HG02943 (cell line): Measurements from ENCODE around the gene SOD3.

Source experiments
- ATAC-seq: cut with Tn5 transposase; IDR thresholded peaks from one replicate; pipeline ENCODE4 v1.9.1; 2021; ENCODE audit warnings: mild to moderate bottlenecking, low read depth, moderate library complexity; ENCODE audit not compliant: unreplicated experiment

SOD3 gene

GRCh38 chr4:24774452-24774851 lies 20.9 kb upstream of the SOD3 start:
- no peak for ATAC-seq

- no peak for ATAC-seq
These were observed 20.3 kb upstream of the SOD3 start for GRCh38 chr4:24775032-24775605.

- no peak for ATAC-seq
These were observed 19.6 kb upstream of the SOD3 start for GRCh38 chr4:24775750-24776149.

GRCh38 chr4:24777536-24778463 lies 17.6 kb upstream of the SOD3 start:
- ATAC-seq: no peak

GRCh38 chr4:24778464-24779225 lies 16.7 kb upstream of the SOD3 start:
- ATAC-seq: no peak

GRCh38 chr4:24780936-24781495 lies 14.4 kb upstream of the SOD3 start:
- no peak for ATAC-seq

GRCh38 chr4:24781999-24782745 lies 13.2 kb upstream of the SOD3 start:
- ATAC-seq: no peak

GRCh38 chr4:24783506-24783905 lies 11.9 kb upstream of the SOD3 start:
- no peak for ATAC-seq

- no peak for ATAC-seq
These were observed 4.3 kb upstream of the SOD3 start for GRCh38 chr4:24791043-24791442.

GRCh38 chr4:24792552-24792951 lies 2.8 kb upstream of the SOD3 start:
- ATAC-seq: no peak

GRCh38 chr4:24793219-24794005 lies 2.0 kb upstream of the SOD3 start:
- ATAC-seq: no peak

- no peak for ATAC-seq
These were observed 1.3 kb upstream of the SOD3 start for GRCh38 chr4:24794051-24794450.

- ATAC-seq: no peak
These were observed 893 bp upstream of the SOD3 start for GRCh38 chr4:24794480-24794879.

GRCh38 chr4:24795666-24796381 lies 451 bp downstream of the SOD3 start:
- no peak for ATAC-seq

GRCh38 chr4:24796620-24797019 lies 1.2 kb downstream of the SOD3 start:
- no peak for ATAC-seq

- ATAC-seq: no peak
These were observed 2.8 kb downstream of the SOD3 start for GRCh38 chr4:24798036-24798610.

- ATAC-seq: no peak
These were observed 3.8 kb downstream of the SOD3 start for GRCh38 chr4:24799196-24799543.

GRCh38 chr4:24799544-24800324 lies 4.4 kb downstream of the SOD3 start:
- ATAC-seq: no peak
